GM23338 (cell line): ENCODE data around the gene TARBP1. TPM values are rescaled to one million over a fixed set of nuclear protein-coding genes. Genes with fewer than 3 reads are reported as not detected.

Experiments
- ATAC-seq: fragments of 200-7000 bp; cut with Tn5 transposase; 3 replicates; pipeline ENCODE4 v1.9.1; 2020
- DNase-seq: peaks from one replicate; pipeline ENCODE4 v3.0.0-alpha.2; 2015; ENCODE audit warnings: low spot score
- H2AFZ ChIP-seq: fragments of 200-600 bp; sonication (generic); 2 replicates; pipeline ENCODE4 v1.8.0; 2016; ENCODE audit warnings: antibody characterized with exemption, mild to moderate bottlenecking, moderate library complexity
- H3F3A ChIP-seq: fragments of 200-600 bp; sonication (generic); replicated peaks from 2 replicates; pipeline ENCODE4 v1.8.0; 2017; ENCODE audit warnings: antibody characterized with exemption, mixed run types, low read depth
- H3K27ac ChIP-seq: fragments of 200-600 bp; sonication (generic); 2 replicates; pipeline ENCODE4 v1.6.1; 2016; ENCODE audit warnings: low read depth
- H3K27me3 ChIP-seq: fragments of 200-600 bp; sonication (generic); 2 replicates; pipeline ENCODE4 v1.8.0; 2016; ENCODE audit warnings: mild to moderate bottlenecking, mixed run types, moderate library complexity; ENCODE audit not compliant: insufficient read depth
- H3K36me3 ChIP-seq: fragments of 200-600 bp; sonication (generic); 2 replicates; pipeline ENCODE4 v1.8.0; 2016; ENCODE audit warnings: mild to moderate bottlenecking; ENCODE audit not compliant: insufficient read depth
- H3K4me1 ChIP-seq: fragments of 200-600 bp; sonication (generic); 2 replicates; pipeline ENCODE4 v1.8.0; 2016; ENCODE audit warnings: mild to moderate bottlenecking, moderate library complexity; ENCODE audit not compliant: insufficient read depth
- H3K4me2 ChIP-seq: fragments of 200-600 bp; sonication (generic); 2 replicates; pipeline ENCODE4 v1.7.1; 2017; ENCODE audit warnings: mixed run types
- H3K4me3 ChIP-seq: fragments of 200-600 bp; sonication (generic); 2 replicates; pipeline ENCODE4 v1.6.1; 2016; ENCODE audit warnings: mixed run types
- H3K79me2 ChIP-seq: fragments of 200-600 bp; sonication (generic); replicated peaks from 2 replicates; pipeline ENCODE4 v1.8.0; 2017; ENCODE audit warnings: mild to moderate bottlenecking; ENCODE audit not compliant: insufficient read depth
- H3K9me2 ChIP-seq: fragments of 200-600 bp; sonication (generic); 2 replicates; pipeline ENCODE4 v1.8.0; 2017; ENCODE audit not compliant: insufficient read depth
- H4K20me1 ChIP-seq: fragments of 200-600 bp; sonication (generic); replicated peaks from 2 replicates; pipeline ENCODE4 v1.8.0; 2017; ENCODE audit warnings: mild to moderate bottlenecking; ENCODE audit not compliant: insufficient read depth
- H3K27ac Mint-ChIP-seq: 2 replicates; pipeline ENCODE4 v1.8.0; 2020; ENCODE audit warnings: inconsistent platforms, mild to moderate bottlenecking, moderate library complexity, mixed read lengths
- H3K27me3 Mint-ChIP-seq: 3 replicates; pipeline ENCODE4 v1.8.0; 2022; ENCODE audit warnings: low read depth, mild to moderate bottlenecking, moderate library complexity, mixed read lengths, inconsistent platforms; ENCODE audit not compliant: insufficient read depth, poor library complexity
- H3K36me3 Mint-ChIP-seq: 3 replicates; pipeline ENCODE4 v1.8.0; 2021; ENCODE audit warnings: low read depth, mild to moderate bottlenecking, inconsistent platforms, moderate library complexity, mixed read lengths
- H3K4me1 Mint-ChIP-seq: 3 replicates; pipeline ENCODE4 v1.8.0; 2020; ENCODE audit warnings: mild to moderate bottlenecking, inconsistent platforms, mixed read lengths
- H3K4me3 Mint-ChIP-seq: 3 replicates; pipeline ENCODE4 v1.8.0; 2021; ENCODE audit warnings: moderate library complexity, mild to moderate bottlenecking, inconsistent platforms, mixed read lengths
- H3K9me3 Mint-ChIP-seq: 3 replicates; pipeline ENCODE4 v1.8.0; 2020; ENCODE audit warnings: moderate library complexity, mild to moderate bottlenecking, inconsistent platforms, mixed read lengths
- CTCF ChIP-seq, 2 experiments: fragments of 200-600 bp in 1 of 2; sonication (generic) in 1 of 2; conservative IDR thresholded peaks; 2 replicates each; pipeline versions ENCODE4 v1.5.1 to v1.6.1; 2016 to 2017; ENCODE audit warnings: antibody characterized with exemption in 2 of 2, low read depth in 2 of 2, mild to moderate bottlenecking in 2 of 2, moderate library complexity in 1 of 2
- EZH2 ChIP-seq: fragments of 200-600 bp; sonication (generic); IDR thresholded peaks from one replicate; pipeline ENCODE4 v1.8.0; 2017; ENCODE audit warnings: antibody characterized with exemption, mild to moderate bottlenecking, low read depth; ENCODE audit not compliant: unreplicated experiment
- JUNB ChIP-seq: IDR thresholded peaks from one replicate; pipeline ENCODE4 v1.6.1; 2016; ENCODE audit warnings: antibody characterized with exemption; ENCODE audit not compliant: unreplicated experiment
- POLR2AphosphoS5 ChIP-seq: IDR thresholded peaks from 2 replicates; pipeline ENCODE4 v1.6.1; 2016; ENCODE audit warnings: antibody characterized with exemption, low read depth
- STAT1 ChIP-seq: IDR thresholded peaks from one replicate; pipeline ENCODE4 v1.6.1; 2016; ENCODE audit warnings: antibody characterized with exemption; ENCODE audit not compliant: unreplicated experiment
- ZNF114 ChIP-seq: fragments of 250-450 bp; sonication (Bioruptor Pico); IDR thresholded peaks from 2 replicates; pipeline ENCODE4 v1.5.0; 2020; ENCODE audit warnings: mild to moderate bottlenecking, moderate library complexity
- polyA plus RNA-seq: library from polyadenylated mRNA; unstranded; fragments of >200 nt; fragmentation: Nextera tagmentation; extraction: Ambion mirVana; gene quantifications from 2 replicates; pipeline ENCODE4 v1.2.1, GENCODE V29; 2016
- total RNA-seq: library from RNA; depleted of rRNA; stranded (reverse); fragments of >200 nt; shearing (Covaris generic); gene quantifications from 2 replicates; pipeline ENCODE4 v1.2.3, GENCODE V29; 2014
- TF ChIP-seq, protein P1 (sequence below): IDR thresholded peaks from one replicate; pipeline ENCODE4 v1.6.1; 2018; ENCODE audit warnings: antibody characterized with exemption; ENCODE audit not compliant: unreplicated experiment

The TARBP1 gene
- total and polyA plus RNA-seq, 2 experiments from 2014 or later: 14.9 to 18.8 TPM

- no peak overlapping the region for H3K27ac Mint-ChIP-seq
- H2AFZ ChIP-seq: no peak overlapping the region
- H3K36me3 Mint-ChIP-seq: no peaks in the 10 kb centered on the region; the same call in 1 of the 3 replicates
- H3K79me2 ChIP-seq: peaks cover 14% of the 10 kb centered on the region
- H3K4me3 Mint-ChIP-seq: no peak overlapping the region
- TF ChIP-seq STAT1 (no peak), POLR2AphosphoS5 (no peak), ZNF114 (CRISPR knock-in tag) (no peak), JUNB (no peak), EZH2 (no peak), CTCF (conservative IDR thresholded peaks at IDR 0.05; ENCODE audit: low read depth in 2 of 2) (no peak)
- TF ChIP-seq, protein P1, sequence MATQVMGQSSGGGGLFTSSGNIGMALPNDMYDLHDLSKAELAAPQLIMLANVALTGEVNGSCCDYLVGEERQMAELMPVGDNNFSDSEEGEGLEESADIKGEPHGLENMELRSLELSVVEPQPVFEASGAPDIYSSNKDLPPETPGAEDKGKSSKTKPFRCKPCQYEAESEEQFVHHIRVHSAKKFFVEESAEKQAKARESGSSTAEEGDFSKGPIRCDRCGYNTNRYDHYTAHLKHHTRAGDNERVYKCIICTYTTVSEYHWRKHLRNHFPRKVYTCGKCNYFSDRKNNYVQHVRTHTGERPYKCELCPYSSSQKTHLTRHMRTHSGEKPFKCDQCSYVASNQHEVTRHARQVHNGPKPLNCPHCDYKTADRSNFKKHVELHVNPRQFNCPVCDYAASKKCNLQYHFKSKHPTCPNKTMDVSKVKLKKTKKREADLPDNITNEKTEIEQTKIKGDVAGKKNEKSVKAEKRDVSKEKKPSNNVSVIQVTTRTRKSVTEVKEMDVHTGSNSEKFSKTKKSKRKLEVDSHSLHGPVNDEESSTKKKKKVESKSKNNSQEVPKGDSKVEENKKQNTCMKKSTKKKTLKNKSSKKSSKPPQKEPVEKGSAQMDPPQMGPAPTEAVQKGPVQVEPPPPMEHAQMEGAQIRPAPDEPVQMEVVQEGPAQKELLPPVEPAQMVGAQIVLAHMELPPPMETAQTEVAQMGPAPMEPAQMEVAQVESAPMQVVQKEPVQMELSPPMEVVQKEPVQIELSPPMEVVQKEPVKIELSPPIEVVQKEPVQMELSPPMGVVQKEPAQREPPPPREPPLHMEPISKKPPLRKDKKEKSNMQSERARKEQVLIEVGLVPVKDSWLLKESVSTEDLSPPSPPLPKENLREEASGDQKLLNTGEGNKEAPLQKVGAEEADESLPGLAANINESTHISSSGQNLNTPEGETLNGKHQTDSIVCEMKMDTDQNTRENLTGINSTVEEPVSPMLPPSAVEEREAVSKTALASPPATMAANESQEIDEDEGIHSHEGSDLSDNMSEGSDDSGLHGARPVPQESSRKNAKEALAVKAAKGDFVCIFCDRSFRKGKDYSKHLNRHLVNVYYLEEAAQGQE: no peak
- no peak overlapping the region for H3K4me2 ChIP-seq
- H3K4me3 ChIP-seq: no peak overlapping the region
- H4K20me1 ChIP-seq: no peaks in the 10 kb centered on the region
- no peaks in the 10 kb centered on the region for H3K9me3 Mint-ChIP-seq
- H3K9me2 ChIP-seq: no peaks in the 10 kb centered on the region
- no peaks in the 10 kb centered on the region for H3K36me3 ChIP-seq
- no peak for DNase-seq
- H3K27ac ChIP-seq: no peak overlapping the region
- H3K4me1 Mint-ChIP-seq: peaks cover 7% of the 10 kb centered on the region; the same call in 2 of the 3 replicates
- H3K27me3 Mint-ChIP-seq: peaks cover 4% of the 10 kb centered on the region
- no peak for ATAC-seq
- peaks cover 6% of the 10 kb centered on the region; the same call in 1 of the 2 replicates for H3K4me1 ChIP-seq
- no peaks in the 10 kb centered on the region for H3F3A ChIP-seq
- H3K27me3 ChIP-seq: no peaks in the 10 kb centered on the region
Observed at GRCh38 chr1:234369784-234370183, 109.2 kb downstream of the TARBP1 start.

GRCh38 chr1:234369033-234369430 lies 109.9 kb downstream of the TARBP1 start:
- no peak overlapping the region for H3K27ac Mint-ChIP-seq
- Histone ChIP-seq H3K4me2 (no peak overlapping the region), H3K36me3 (no peaks in the 10 kb centered on the region), H3K27me3 (no peaks in the 10 kb centered on the region), H3F3A (no peaks in the 10 kb centered on the region), H3K27ac (no peak overlapping the region), H4K20me1 (no peaks in the 10 kb centered on the region), H3K4me3 (no peak overlapping the region), H3K9me2 (no peaks in the 10 kb centered on the region), H2AFZ (peak overlapping the region; percentile 59; the same call in 1 of the 2 replicates), H3K79me2 (peaks cover 7% of the 10 kb centered on the region), H3K4me1 (0 out of 2 replicates have a peak, but pooled peaks cover under 1% of the 10 kb centered on the region)
- H3K4me3 Mint-ChIP-seq: no peak overlapping the region
- ATAC-seq: no peak
- H3K4me1 Mint-ChIP-seq: peaks cover 3% of the 10 kb centered on the region; the same call in 1 of the 3 replicates
- H3K27me3 Mint-ChIP-seq: peaks cover 4% of the 10 kb centered on the region
- no peaks in the 10 kb centered on the region; the same call in 2 of the 3 replicates for H3K36me3 Mint-ChIP-seq
- TF ChIP-seq ZNF114 (CRISPR knock-in tag) (no peak), CTCF (conservative IDR thresholded peaks at IDR 0.05; ENCODE audit: low read depth in 2 of 2) (no peak)
- DNase-seq: no peak
- H3K9me3 Mint-ChIP-seq: no peaks in the 10 kb centered on the region
